Measurements from ENCODE around the gene ATG9B. TPM values are rescaled to one million over a fixed set of nuclear protein-coding genes. Genes with fewer than 3 reads are reported as not detected.

ATG9B gene
- total RNA-seq, 4 donors from 2014 or later: 0.27 to 0.28 TPM; not detected in 2

- no peak for DNase-seq
- TF ChIP-seq CTCF (IDR thresholded peaks at IDR 0.05): no peak
- Histone ChIP-seq H3K9me3 (no peaks in the 10 kb centered on the region), H3K27ac (peak overlapping the region in 3 of 4 donors; percentile 39 to 73 (median 42)), H3K4me1 (peaks cover 5 to 48% (median 14%) of the 10 kb centered on the region in 4 donors), H3K36me3 (no peaks in the 10 kb centered on the region), H3K4me3 (no peak overlapping the region), H3K27me3 (peaks cover 0 to 1% of the 10 kb centered on the region in 2 donors)
Measured at GRCh38 chr7:150972023-150972468, 52.2 kb downstream of the ATG9B start.

GRCh38 chr7:150971242-150972022 lies 52.9 kb downstream of the ATG9B start:
- TF ChIP-seq CTCF (IDR thresholded peaks at IDR 0.05) (no peak), POLR2A (IDR thresholded peaks at IDR 0.05) (no peak)
- no peaks in the 10 kb centered on the region for H3K9me3 ChIP-seq
- peak overlapping the region in 3 of 4 donors; percentile 39 to 73 (median 42) for H3K27ac ChIP-seq
- peaks cover 5 to 48% (median 14%) of the 10 kb centered on the region in 4 donors for H3K4me1 ChIP-seq
- DNase-seq: no peak
- no peaks in the 10 kb centered on the region for H3K27me3 ChIP-seq
- H3K36me3 ChIP-seq: no peaks in the 10 kb centered on the region
- H3K4me3 ChIP-seq: no peak overlapping the region

- Histone ChIP-seq H3K4me1 (peaks cover 3 to 42% (median 11%) of the 10 kb centered on the region in 4 donors), H3K27me3 (no peaks in the 10 kb centered on the region), H3K9me3 (no peaks in the 10 kb centered on the region), H3K4me3 (no peak overlapping the region), H3K27ac (peak overlapping the region in 1 of 4 donors; percentile 73), H3K36me3 (no peaks in the 10 kb centered on the region)
- DNase-seq: no peak
- TF ChIP-seq CTCF (IDR thresholded peaks at IDR 0.05): no peak
- TF ChIP-seq POLR2A (IDR thresholded peaks at IDR 0.05): no peak
Measured at GRCh38 chr7:150970424-150970823, 53.9 kb downstream of the ATG9B start.

- TF ChIP-seq POLR2A (IDR thresholded peaks at IDR 0.05) (no peak), CTCF (IDR thresholded peaks at IDR 0.05) (no peak)
- Histone ChIP-seq H3K9me3 (no peaks in the 10 kb centered on the region), H3K4me3 (no peak overlapping the region), H3K4me1 (peaks cover 0 to 40% (median 4%) of the 10 kb centered on the region in 4 donors), H3K27ac (no peak overlapping the region), H3K36me3 (no peaks in the 10 kb centered on the region), H3K27me3 (no peaks in the 10 kb centered on the region)
- DNase-seq: no peak
Measured at GRCh38 chr7:150969475-150969874, 54.8 kb downstream of the ATG9B start.

GRCh38 chr7:150968734-150969372 lies 55.4 kb downstream of the ATG9B start:
- no peak overlapping the region for H3K4me3 ChIP-seq
- no peak overlapping the region for H3K27ac ChIP-seq
- TF ChIP-seq POLR2A (IDR thresholded peaks at IDR 0.05) (no peak), CTCF (IDR thresholded peaks at IDR 0.05) (no peak)
- no peaks in the 10 kb centered on the region for H3K9me3 ChIP-seq
- DNase-seq: no peak
- H3K36me3 ChIP-seq: no peaks in the 10 kb centered on the region
- H3K4me1 ChIP-seq: peaks cover 0 to 39% (median under 1%) of the 10 kb centered on the region in 4 donors
- H3K27me3 ChIP-seq: no peaks in the 10 kb centered on the region
